K562 (cell line): ENCODE results near the gene CAMK2D. TPM values are rescaled to one million over a fixed set of nuclear protein-coding genes. Genes with fewer than 3 reads are reported as not detected.

ENCODE experiments used
- ATAC-seq: fragments of 200-7000 bp; cut with Tn5 transposase; 3 replicates; pipeline ENCODE4 v1.9.1; 2020; ENCODE audit warnings: moderate library complexity
- BruUV-seq: library from RNA; stranded (reverse); fragments of 400-500 nt; replicated peaks from 2 replicates; lab custom pipeline; 2021; lab: Mats Ljungman, UMichigan
- CTCF ChIA-PET: fragments of 300-600 bp; formaldehyde crosslinking; extraction: SDS; loops from one replicate; lab custom pipeline; 2021; ENCODE audit warnings: low intra/inter-chr PET ratio; lab: Yijun Ruan, JAX
- POLR2A ChIA-PET: fragments of 300-600, 350-650 bp; sonication (Branson Sonifier 250); formaldehyde crosslinking; extraction: SDS; loops from one replicate; lab custom pipeline; 2021; ENCODE audit warnings: antibody characterized with exemption, inconsistent platforms; lab: Yijun Ruan, JAX
- DNase-seq, 4 experiments: peaks; one replicate each; pipeline versions ENCODE4 v3.0.0 to v3.0.0-alpha.2; 2011 to 2018; ENCODE audit warnings: low spot score in 3 of 4, mixed read lengths in 3 of 4; ENCODE audit errors: extremely low read depth in 1 of 4
- FAIRE-seq: peaks from 2 replicates; lab custom pipeline; 2011; peaks lifted over from hg19 to GRCh38; lab: Jason Lieb, UNC
- H2AFZ ChIP-seq: 2 replicates; pipeline ENCODE4 v1.6.0; 2011; ENCODE audit warnings: low read depth, low read length, control low read depth, inconsistent platforms
- H3K27ac ChIP-seq: fragments of 200-600 bp; 3 replicates; pipeline ENCODE4 v1.8.0; 2011; ENCODE audit warnings: low read depth, mild to moderate bottlenecking, control low read depth, inconsistent platforms, low read length, moderate library complexity, mixed read lengths; ENCODE audit errors: extremely low read depth
- H3K27me3 ChIP-seq, 2 experiments: fragments of 300-600 bp in 1 of 2; 2 replicates in 1 of 2; 3 replicates in 1 of 2; pipeline versions ENCODE4 v1.6.0 to v1.8.0; 2011; ENCODE audit warnings: inconsistent platforms in 2 of 2, low read length in 2 of 2, mild to moderate bottlenecking in 1 of 2, mixed read lengths in 1 of 2, moderate library complexity in 1 of 2; ENCODE audit not compliant: control insufficient read depth in 2 of 2, insufficient read depth in 2 of 2
- H3K36me3 ChIP-seq: fragments of 300-600 bp; 3 replicates; pipeline ENCODE4 v1.8.0; 2011; ENCODE audit warnings: mild to moderate bottlenecking, low read length, inconsistent platforms; ENCODE audit not compliant: control insufficient read depth, insufficient read depth
- H3K4me1 ChIP-seq, 2 experiments: fragments of 200-600 bp in 1 of 2; replicated peaks in 1 of 2; 2 replicates in 1 of 2; 3 replicates in 1 of 2; pipeline versions ENCODE4 v1.5.1 to v1.8.0; 2011; ENCODE audit warnings: inconsistent platforms in 2 of 2, low read length in 2 of 2, mild to moderate bottlenecking in 1 of 2, mixed read lengths in 1 of 2, moderate library complexity in 1 of 2; ENCODE audit not compliant: control insufficient read depth in 2 of 2, insufficient read depth in 2 of 2
- H3K4me2 ChIP-seq: 2 replicates; pipeline ENCODE4 v1.6.1; 2011; ENCODE audit warnings: low read length, control low read depth, inconsistent platforms, mixed read lengths; ENCODE audit not compliant: insufficient read depth
- H3K4me3 ChIP-seq: fragments of 200-600 bp; sonication (generic), shearing (Covaris generic); 2 replicates; pipeline ENCODE4 v1.5.1; 2016; ENCODE audit warnings: control low read depth, inconsistent platforms
- H3K79me2 ChIP-seq: fragments of 200-600 bp; 3 replicates; pipeline ENCODE4 v1.8.0; 2011; ENCODE audit warnings: low read length, inconsistent platforms; ENCODE audit not compliant: control insufficient read depth, insufficient read depth
- H3K9ac ChIP-seq, 2 experiments: 2 replicates each; pipeline versions ENCODE4 v1.6.0 to v1.6.1; 2011; ENCODE audit warnings: low read depth in 2 of 2, low read length in 2 of 2, control low read depth in 1 of 2, inconsistent platforms in 1 of 2, mild to moderate bottlenecking in 1 of 2, mixed read lengths in 1 of 2; ENCODE audit not compliant: insufficient read depth in 1 of 2
- H3K9me1 ChIP-seq: one replicate; pipeline ENCODE4 v1.6.0; 2011; ENCODE audit warnings: inconsistent platforms, mild to moderate bottlenecking, low read length, moderate library complexity; ENCODE audit not compliant: control insufficient read depth, insufficient read depth
- H3K9me3 ChIP-seq: replicated peaks from 2 replicates; pipeline ENCODE4 v1.5.1; 2011; ENCODE audit warnings: low read depth, low read length, inconsistent platforms; ENCODE audit not compliant: control insufficient read depth, insufficient read depth
- H4K20me1 ChIP-seq: replicated peaks from 2 replicates; pipeline ENCODE4 v1.6.1; 2011; ENCODE audit warnings: low read length, inconsistent platforms, mixed read lengths; ENCODE audit not compliant: control insufficient read depth, insufficient read depth
- CC2D1A ChIP-seq: fragments of 450-650 bp; IDR thresholded peaks from 2 replicates; pipeline ENCODE4 v1.6.1; 2017; ENCODE audit warnings: mild to moderate bottlenecking
- CREBBP ChIP-seq: IDR thresholded peaks from one replicate; pipeline ENCODE4 v1.6.1; 2012; ENCODE audit warnings: low read depth, mild to moderate bottlenecking, control low read depth, inconsistent platforms, low read length
- EP400 ChIP-seq: fragments of 450-650 bp; IDR thresholded peaks from 2 replicates; pipeline ENCODE4 v1.6.1; 2017; ENCODE audit warnings: antibody characterized with exemption, mild to moderate bottlenecking, moderate library complexity
- NEUROD1 ChIP-seq: fragments of 150-350 bp; IDR thresholded peaks from 2 replicates; pipeline ENCODE4 v1.6.1; 2014; ENCODE audit warnings: borderline replicate concordance, low read length, low read depth; ENCODE audit not compliant: partially characterized antibody
- NFXL1 ChIP-seq: fragments of 450-650 bp; formaldehyde crosslinking; IDR thresholded peaks from 2 replicates; pipeline ENCODE4 v1.4.0; 2021; ENCODE audit warnings: mild to moderate bottlenecking
- PHF8 ChIP-seq: fragments of 200-600 bp; sonication (generic); IDR thresholded peaks from 2 replicates; pipeline ENCODE4 v1.6.1; 2012; ENCODE audit warnings: mixed run types, mild to moderate bottlenecking, inconsistent platforms, low read length, moderate library complexity, borderline replicate concordance
- SREBF1 ChIP-seq: fragments of 150-350 bp; IDR thresholded peaks from 2 replicates; pipeline ENCODE4 v1.6.1; 2014; ENCODE audit warnings: antibody characterized with exemption, low read depth, low read length, borderline replicate concordance
- ZEB2 ChIP-seq: fragments of 450-650 bp; IDR thresholded peaks from 2 replicates; pipeline ENCODE4 v1.6.1; 2016
- ZNF133 ChIP-seq: fragments of 250-450 bp; sonication (Bioruptor Pico); IDR thresholded peaks from 2 replicates; pipeline ENCODE4 v1.4.0; 2020; ENCODE audit warnings: mild to moderate bottlenecking
- WGBS: fragments of 100-300 bp; shearing (Covaris generic); methylation state at CpG from one replicate; pipeline ENCODE4 v1.1.6; 2016; ENCODE audit warnings: low coverage, mixed read lengths; ENCODE audit not compliant: insufficient coverage; ENCODE audit errors: missing lambda C conversion rate; 5-methylcytosine and 5-hydroxymethylcytosine counted together
- in situ Hi-C: fragments of 300-500 bp; cut with MboI; formaldehyde crosslinking; loops from 4 replicates; pipeline ENCODE4 v1.15.0; 2018; ENCODE audit warnings: inconsistent platforms, mixed read lengths
- intact Hi-C: fragments of 100-400 bp; cut with micrococcal nuclease; formaldehyde crosslinking; loops from 2 replicates; pipeline ENCODE4 v1.14.2; 2022
- polyA plus RNA-seq, 8 experiments: library from polyadenylated mRNA; depleted of rRNA in 4 of 8; stranded (reverse) in 5 of 8; unstranded in 3 of 8; fragments of >200 nt; fragmentation: Nextera tagmentation in 2 of 8; fragmentation: Illumina TruSeq in 1 of 8; extraction: Ambion mirVana in 2 of 8; extraction: Trizol in 1 of 8; gene quantifications; 2 replicates each; pipeline versions ENCODE4 v1.2.1 to v1.2.3, GENCODE V29; 2011 to 2014; ENCODE audit warnings: inconsistent platforms in 1 of 8, missing spikeins in 1 of 8
- total RNA-seq, 7 experiments: library from RNA; depleted of rRNA in 6 of 7; stranded (reverse); fragments of >200 nt in 6 of 7; fragmentation: Illumina TruSeq in 2 of 7; extraction: Trizol in 2 of 7; gene quantifications; 2 replicates each; pipeline versions ENCODE4 v1.2.1 to v1.2.3, GENCODE V29; 2011 to 2021; ENCODE audit warnings: low replicate concordance in 1 of 7
- TF ChIP-seq, protein P1 (sequence below): fragments of 450-650 bp; formaldehyde crosslinking; IDR thresholded peaks from 2 replicates; pipeline ENCODE4 v1.4.0; 2022; ENCODE audit warnings: missing genetic modification characterization
- TF ChIP-seq, protein P2 (sequence below), 2 experiments: fragments of 200-800 bp in 1 of 2; sonication (Bioruptor generic) in 1 of 2; sonication (generic) in 1 of 2; formaldehyde crosslinking in 1 of 2; IDR thresholded peaks in 1 of 2; conservative IDR thresholded peaks in 1 of 2; 2 replicates each; pipeline versions ENCODE4 v1.5.0 to v1.6.1; 2016 to 2020; ENCODE audit warnings: missing compliant biosample characterization in 1 of 2, missing genetic modification characterization in 1 of 2, missing genetic modification reagents in 1 of 2
- TF ChIP-seq, protein P3 (sequence below): fragments of 450-650 bp; IDR thresholded peaks from 2 replicates; pipeline ENCODE4 v1.6.1; 2017; ENCODE audit warnings: antibody characterized with exemption, mild to moderate bottlenecking
- TF ChIP-seq, protein P4 (sequence below): sonication (generic); IDR thresholded peaks from 2 replicates; pipeline ENCODE4 v1.6.1; 2016

The CAMK2D gene
- total and polyA plus RNA-seq, 9 of the 15 experiments (the other 6 are each of a cell fraction or from before 2014, with no cell fraction given): 0.01 to 0.33 (median 0.04) TPM; not detected in 2

DNA sequence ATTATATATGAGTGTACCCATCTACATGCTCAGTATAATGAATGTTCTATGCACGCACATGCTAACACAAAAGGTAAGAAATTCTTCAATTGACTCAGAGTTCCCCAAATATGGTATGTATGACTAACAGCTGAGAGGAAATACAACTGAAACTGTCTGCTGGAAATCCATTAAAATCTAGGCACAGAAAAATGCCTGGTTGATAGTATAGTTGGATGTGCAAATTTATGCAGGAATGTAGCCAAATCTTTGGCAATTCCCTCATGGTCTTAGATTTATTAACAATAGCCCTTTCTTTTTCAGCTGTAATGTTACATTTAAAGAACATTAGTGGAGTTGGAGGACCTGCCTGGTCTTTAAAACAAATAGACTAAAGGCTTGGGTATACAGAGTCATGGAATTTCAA, 5.5 kb downstream of the CAMK2D start (continued):
- TF ChIP-seq ZNF133 (CRISPR knock-in tag) (no peak), EP400 (no peak)
- TF ChIP-seq, all 486 proteins: peak for 0

DNA sequence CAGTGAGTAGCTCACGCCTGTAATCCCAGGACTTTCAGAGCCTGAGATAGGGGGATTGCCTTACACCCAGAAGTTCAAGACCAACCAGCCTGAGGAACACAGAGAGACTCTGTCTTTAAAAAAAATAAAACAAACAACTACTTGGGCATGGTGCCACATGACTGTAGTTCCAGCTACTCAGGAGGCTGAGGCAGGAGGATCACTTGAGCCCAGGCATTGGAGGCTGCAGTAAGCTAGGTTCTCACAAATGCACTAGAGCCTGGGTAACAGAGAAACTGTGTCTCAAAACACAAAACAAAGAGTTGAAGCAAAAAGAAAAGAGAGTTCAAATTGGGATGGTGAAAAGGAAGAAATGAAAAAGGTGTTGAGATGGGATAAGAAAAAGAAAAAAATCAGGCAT, 10.8 kb downstream of the CAMK2D start:
- ATAC-seq: no peak
- Histone ChIP-seq H3K27ac (no peak overlapping the region), H3K9ac (no peak overlapping the region), H2AFZ (no peak overlapping the region), H3K36me3 (no peaks in the 10 kb centered on the region), H3K9me3 (no peaks in the 10 kb centered on the region), H3K79me2 (no peaks in the 10 kb centered on the region), H3K27me3 (no peaks in the 10 kb centered on the region), H3K4me1 (no peaks in the 10 kb centered on the region), H4K20me1 (no peaks in the 10 kb centered on the region), H3K9me1 (no peaks in the 10 kb centered on the region), H3K4me2 (no peak overlapping the region), H3K4me3 (no peak overlapping the region)
- BruUV-seq: no TSS peak
- in situ Hi-C loops: no loop called here
- intact Hi-C loops: no loop called here
- DNase-seq: no peak
- no peak for FAIRE-seq
- ChIA-PET POLR2A (no interaction called here), CTCF (no interaction called here)
- 0% methylated on average over 1 of the region's 1 CpG for WGBS
- TF ChIP-seq, protein P1, sequence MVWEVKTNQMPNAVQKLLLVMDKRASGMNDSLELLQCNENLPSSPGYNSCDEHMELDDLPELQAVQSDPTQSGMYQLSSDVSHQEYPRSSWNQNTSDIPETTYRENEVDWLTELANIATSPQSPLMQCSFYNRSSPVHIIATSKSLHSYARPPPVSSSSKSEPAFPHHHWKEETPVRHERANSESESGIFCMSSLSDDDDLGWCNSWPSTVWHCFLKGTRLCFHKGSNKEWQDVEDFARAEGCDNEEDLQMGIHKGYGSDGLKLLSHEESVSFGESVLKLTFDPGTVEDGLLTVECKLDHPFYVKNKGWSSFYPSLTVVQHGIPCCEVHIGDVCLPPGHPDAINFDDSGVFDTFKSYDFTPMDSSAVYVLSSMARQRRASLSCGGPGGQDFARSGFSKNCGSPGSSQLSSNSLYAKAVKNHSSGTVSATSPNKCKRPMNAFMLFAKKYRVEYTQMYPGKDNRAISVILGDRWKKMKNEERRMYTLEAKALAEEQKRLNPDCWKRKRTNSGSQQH (CRISPR knock-in tag): no peak
- TF ChIP-seq SREBF1 (no peak), CREBBP (no peak), ZEB2 (no peak), NEUROD1 (no peak), NFXL1 (CRISPR knock-in tag) (no peak), CC2D1A (no peak), PHF8 (no peak)
- TF ChIP-seq, protein P2, sequence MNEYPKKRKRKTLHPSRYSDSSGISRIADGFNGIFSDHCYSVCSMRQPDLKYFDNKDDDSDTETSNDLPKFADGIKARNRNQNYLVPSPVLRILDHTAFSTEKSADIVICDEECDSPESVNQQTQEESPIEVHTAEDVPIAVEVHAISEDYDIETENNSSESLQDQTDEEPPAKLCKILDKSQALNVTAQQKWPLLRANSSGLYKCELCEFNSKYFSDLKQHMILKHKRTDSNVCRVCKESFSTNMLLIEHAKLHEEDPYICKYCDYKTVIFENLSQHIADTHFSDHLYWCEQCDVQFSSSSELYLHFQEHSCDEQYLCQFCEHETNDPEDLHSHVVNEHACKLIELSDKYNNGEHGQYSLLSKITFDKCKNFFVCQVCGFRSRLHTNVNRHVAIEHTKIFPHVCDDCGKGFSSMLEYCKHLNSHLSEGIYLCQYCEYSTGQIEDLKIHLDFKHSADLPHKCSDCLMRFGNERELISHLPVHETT (CRISPR knock-in tag; conservative IDR thresholded peaks at IDR 0.05 in 1 of 2, IDR thresholded peaks at IDR 0.05 in 1 of 2): no peak
- TF ChIP-seq, protein P3, sequence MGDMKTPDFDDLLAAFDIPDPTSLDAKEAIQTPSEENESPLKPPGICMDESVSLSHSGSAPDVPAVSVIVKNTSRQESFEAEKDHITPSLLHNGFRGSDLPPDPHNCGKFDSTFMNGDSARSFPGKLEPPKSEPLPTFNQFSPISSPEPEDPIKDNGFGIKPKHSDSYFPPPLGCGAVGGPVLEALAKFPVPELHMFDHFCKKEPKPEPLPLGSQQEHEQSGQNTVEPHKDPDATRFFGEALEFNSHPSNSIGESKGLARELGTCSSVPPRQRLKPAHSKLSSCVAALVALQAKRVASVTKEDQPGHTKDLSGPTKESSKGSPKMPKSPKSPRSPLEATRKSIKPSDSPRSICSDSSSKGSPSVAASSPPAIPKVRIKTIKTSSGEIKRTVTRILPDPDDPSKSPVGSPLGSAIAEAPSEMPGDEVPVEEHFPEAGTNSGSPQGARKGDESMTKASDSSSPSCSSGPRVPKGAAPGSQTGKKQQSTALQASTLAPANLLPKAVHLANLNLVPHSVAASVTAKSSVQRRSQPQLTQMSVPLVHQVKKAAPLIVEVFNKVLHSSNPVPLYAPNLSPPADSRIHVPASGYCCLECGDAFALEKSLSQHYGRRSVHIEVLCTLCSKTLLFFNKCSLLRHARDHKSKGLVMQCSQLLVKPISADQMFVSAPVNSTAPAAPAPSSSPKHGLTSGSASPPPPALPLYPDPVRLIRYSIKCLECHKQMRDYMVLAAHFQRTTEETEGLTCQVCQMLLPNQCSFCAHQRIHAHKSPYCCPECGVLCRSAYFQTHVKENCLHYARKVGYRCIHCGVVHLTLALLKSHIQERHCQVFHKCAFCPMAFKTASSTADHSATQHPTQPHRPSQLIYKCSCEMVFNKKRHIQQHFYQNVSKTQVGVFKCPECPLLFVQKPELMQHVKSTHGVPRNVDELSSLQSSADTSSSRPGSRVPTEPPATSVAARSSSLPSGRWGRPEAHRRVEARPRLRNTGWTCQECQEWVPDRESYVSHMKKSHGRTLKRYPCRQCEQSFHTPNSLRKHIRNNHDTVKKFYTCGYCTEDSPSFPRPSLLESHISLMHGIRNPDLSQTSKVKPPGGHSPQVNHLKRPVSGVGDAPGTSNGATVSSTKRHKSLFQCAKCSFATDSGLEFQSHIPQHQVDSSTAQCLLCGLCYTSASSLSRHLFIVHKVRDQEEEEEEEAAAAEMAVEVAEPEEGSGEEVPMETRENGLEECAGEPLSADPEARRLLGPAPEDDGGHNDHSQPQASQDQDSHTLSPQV: no peak
- TF ChIP-seq, protein P4, sequence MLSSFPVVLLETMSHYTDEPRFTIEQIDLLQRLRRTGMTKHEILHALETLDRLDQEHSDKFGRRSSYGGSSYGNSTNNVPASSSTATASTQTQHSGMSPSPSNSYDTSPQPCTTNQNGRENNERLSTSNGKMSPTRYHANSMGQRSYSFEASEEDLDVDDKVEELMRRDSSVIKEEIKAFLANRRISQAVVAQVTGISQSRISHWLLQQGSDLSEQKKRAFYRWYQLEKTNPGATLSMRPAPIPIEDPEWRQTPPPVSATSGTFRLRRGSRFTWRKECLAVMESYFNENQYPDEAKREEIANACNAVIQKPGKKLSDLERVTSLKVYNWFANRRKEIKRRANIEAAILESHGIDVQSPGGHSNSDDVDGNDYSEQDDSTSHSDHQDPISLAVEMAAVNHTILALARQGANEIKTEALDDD: no peak
